ENCODE results near the gene ABCC8. TPM values are rescaled to one million over a fixed set of nuclear protein-coding genes. Genes with fewer than 3 reads are reported as not detected.

Gene ABCC8
- total and polyA plus RNA-seq, 2 of the 8 experiments (the other 6 are each of a cell fraction or from before 2014, with no cell fraction given), result 3.7 to 4.9 TPM

DNA sequence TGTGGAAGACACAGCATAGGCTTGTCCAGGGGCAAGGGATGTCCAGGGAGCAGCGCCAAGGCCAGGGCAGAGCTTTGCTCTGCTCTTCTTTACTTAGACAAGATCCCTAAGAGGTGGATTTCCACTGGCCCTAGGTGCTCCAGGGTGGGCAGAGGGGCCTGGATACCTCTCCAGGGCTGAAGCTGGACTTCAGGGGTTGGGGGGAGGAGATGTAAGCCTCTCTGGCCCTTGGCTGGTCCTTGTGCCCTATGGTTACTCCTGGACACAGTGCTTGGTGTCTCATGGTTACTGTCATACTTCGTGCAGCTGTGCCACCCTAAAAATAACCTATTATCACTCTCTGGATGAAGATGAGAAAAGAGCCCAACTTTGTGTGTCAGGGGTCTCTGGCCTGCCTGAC lies 75.3 kb downstream of the ABCC8 start:
- H3K18ac ChIP-seq (ENCODE audit: extremely low read depth, low read length), result no peak overlapping the region
- no peaks in the 10 kb centered on the region for H3K23me2 ChIP-seq (ENCODE audit: low read depth, low read length)
- no peak overlapping the region for H3K56ac ChIP-seq (replicated peaks; ENCODE audit: insufficient read length, low read depth, low read length)
- H2BK5ac ChIP-seq (ENCODE audit: low read depth, low read length), result no peak overlapping the region
- no peaks in the 10 kb centered on the region for H3K36me3 ChIP-seq (ENCODE audit: control insufficient read depth in 2 of 4, insufficient read depth in 4 of 4, low read length in 3 of 4)
- H3K9ac ChIP-seq (replicated peaks in 1 of 4; ENCODE audit: extremely low read depth in 1 of 4, low read depth in 3 of 4, low read length in 3 of 4), result no peak overlapping the region
- no peak overlapping the region for H4K91ac ChIP-seq (replicated peaks; ENCODE audit: insufficient read length, low read length)
- H2BK20ac ChIP-seq (ENCODE audit: low read length), result no peak overlapping the region
- no peak overlapping the region for H3K4me3 ChIP-seq (ENCODE audit: extremely low read depth in 1 of 4, insufficient read depth in 2 of 4, low read depth in 3 of 4, low read length in 4 of 4)
- no peak overlapping the region for H4K5ac ChIP-seq (ENCODE audit: insufficient read length, low read depth, low read length)
- no peak overlapping the region for H3K4me2 ChIP-seq (ENCODE audit: insufficient read depth in 1 of 2, low read depth in 2 of 2, low read length in 2 of 2)
- H3K4ac ChIP-seq (replicated peaks; ENCODE audit: insufficient read length, low read depth, low read length), result no peak overlapping the region
- H3K4me1 ChIP-seq (replicated peaks in 1 of 4; ENCODE audit: control insufficient read depth in 3 of 4, insufficient read depth in 4 of 4, low read length in 3 of 4), result no peaks in the 10 kb centered on the region
- ChIA-PET POLR2A (ENCODE audit: partially characterized antibody) (interaction anchor here (1.4 kb wide), 1 partner anchor 11 kb away, joined by 6 read pairs; no protein-coding TSS in a partner anchor), CTCF (ENCODE audit: partially characterized antibody) (interaction anchor here (1.4 to 38.8 kb wide), 8 partner anchors 8 to 111 kb away, joined by 4 to 1414 read pairs (median 10); partner anchors contain the start of gene KCNJ11)
- H2AK5ac ChIP-seq (ENCODE audit: low read depth, low read length), result no peak overlapping the region
- no peaks in the 10 kb centered on the region for H3K9me3 ChIP-seq (ENCODE audit: insufficient read depth in 2 of 2, low read depth in 1 of 2, low read length in 1 of 2)
- 92% methylated on average over 2 of the region's 2 CpGs; no CpG with 5 or more reads in 1 of the 2 experiments for WGBS, 2 experiments (ENCODE audit: extremely low coverage in 1 of 2, insufficient coverage in 1 of 2, insufficient read length in 1 of 2, insufficient replicate concordance in 2 of 2, low coverage in 1 of 2, low lambda C conversion rate in 2 of 2, missing lambda C conversion rate in 1 of 2)
- H3K79me2 ChIP-seq (ENCODE audit: control insufficient read depth in 1 of 2, insufficient read depth in 2 of 2, low read length in 2 of 2), result no peaks in the 10 kb centered on the region
- H2BK12ac ChIP-seq (ENCODE audit: low read depth, low read length), result no peak overlapping the region
- H4K8ac ChIP-seq (ENCODE audit: extremely low read depth, insufficient read depth, low read length), result no peak overlapping the region
- no peak for DNase-seq (ENCODE audit: low read depth in 1 of 2, low spot score in 2 of 2)
- no peaks in the 10 kb centered on the region for H3K79me1 ChIP-seq (ENCODE audit: low read depth, low read length)
- no peak overlapping the region for H2BK15ac ChIP-seq (ENCODE audit: low read length)
- FAIRE-seq, result no peak
- no peak overlapping the region for H3K14ac ChIP-seq (ENCODE audit: insufficient read length)
- no peak overlapping the region for H2BK120ac ChIP-seq (replicated peaks; ENCODE audit: low read depth, low read length)
- H3K27ac ChIP-seq (ENCODE audit: low read depth, low read length), result no peak overlapping the region
- no peak overlapping the region for H3K23ac ChIP-seq (ENCODE audit: insufficient read length)
- no peaks in the 10 kb centered on the region for H4K20me1 ChIP-seq (replicated peaks in 1 of 2; ENCODE audit: control insufficient read depth in 1 of 2, insufficient read depth in 2 of 2, low read length in 2 of 2)
- H3K27me3 ChIP-seq (replicated peaks in 1 of 4; ENCODE audit: control insufficient read depth in 3 of 4, extremely low read depth in 1 of 4, insufficient read depth in 3 of 4, low read length in 3 of 4), result no peaks in the 10 kb centered on the region
- no peak overlapping the region for H2AFZ ChIP-seq (ENCODE audit: low read length)
- no peak for TF ChIP-seq HDAC6 (IDR thresholded peaks at IDR 0.05; ENCODE audit: low read depth, low read length)
